CD4-positive, alpha-beta T cell (primary cell): ENCODE results near the gene SLC5A2. TPM values are rescaled to one million over a fixed set of nuclear protein-coding genes. Genes with fewer than 3 reads are reported as not detected.
A peak's percentile ranks its signal among the peaks of the same experiment; 100 is the strongest.

Source experiments
- ATAC-seq: fragments of 200-7000 bp; cut with Tn5 transposase; one replicate; pipeline ENCODE4 v1.10.0; 2022; ENCODE audit warnings: mild to moderate bottlenecking; ENCODE audit not compliant: poor library complexity
- CTCF ChIA-PET: fragments of 350-600 bp; sonication (Branson Sonifier 250); formaldehyde crosslinking; loops from one replicate; lab custom pipeline; 2021; ENCODE audit warnings: antibody characterized with exemption, inconsistent platforms; lab: Charles Lee
- POLR2A ChIA-PET: fragments of 350-600 bp; sonication (Branson Sonifier 250); formaldehyde crosslinking; loops from one replicate; lab custom pipeline; 2021; ENCODE audit warnings: antibody characterized with exemption, inconsistent platforms; lab: Charles Lee
- DNase-seq, 14 experiments: peaks; one replicate each; pipeline ENCODE4 v3.0.0-alpha.2; 2013 to 2020; ENCODE audit warnings: mixed read lengths in 2 of 14
- H3K27ac ChIP-seq, 2 donors: one replicate each; pipeline versions ENCODE4 v1.5.1 to v1.7.0; 2013; ENCODE audit warnings: low read length in 2 of 2, low read depth in 1 of 2, mild to moderate bottlenecking in 1 of 2
- H3K27me3 ChIP-seq, 2 experiments: 1 replicate in 1 of 2; 2 replicates in 1 of 2; pipeline versions ENCODE4 v1.6.1 to v1.7.0; 2013; ENCODE audit warnings: low read length in 2 of 2, control low read depth in 1 of 2, mild to moderate bottlenecking in 1 of 2, moderate library complexity in 1 of 2; ENCODE audit not compliant: insufficient read depth in 2 of 2, control insufficient read depth in 1 of 2
- H3K36me3 ChIP-seq: one replicate; pipeline ENCODE4 v1.6.1; 2013; ENCODE audit warnings: low read length, control low read depth; ENCODE audit not compliant: insufficient read depth
- H3K4me1 ChIP-seq: one replicate; pipeline ENCODE4 v1.6.1; 2013; ENCODE audit warnings: low read length, control low read depth; ENCODE audit not compliant: insufficient read depth
- H3K4me3 ChIP-seq: one replicate; pipeline ENCODE4 v1.5.1; 2013; ENCODE audit warnings: mild to moderate bottlenecking, low read length, moderate library complexity
- H3K9me3 ChIP-seq, 2 experiments: 1 replicate in 1 of 2; 2 replicates in 1 of 2; pipeline versions ENCODE4 v1.6.1 to v1.7.0; 2013; ENCODE audit warnings: low read length in 2 of 2, mild to moderate bottlenecking in 2 of 2, control low read depth in 1 of 2, moderate library complexity in 1 of 2; ENCODE audit not compliant: control insufficient read depth in 1 of 2, insufficient read depth in 1 of 2
- H3K27ac Mint-ChIP-seq: one replicate; pipeline ENCODE4 v1.8.0; 2020; ENCODE audit warnings: mixed read lengths
- H3K27me3 Mint-ChIP-seq: one replicate; pipeline ENCODE4 v1.8.0; 2021; ENCODE audit warnings: mixed read lengths
- H3K36me3 Mint-ChIP-seq: one replicate; pipeline ENCODE4 v1.8.0; 2021; ENCODE audit warnings: low read depth, mixed read lengths
- H3K4me1 Mint-ChIP-seq: one replicate; pipeline ENCODE4 v1.8.0; 2021; ENCODE audit warnings: low read depth, mixed read lengths
- H3K4me3 Mint-ChIP-seq: one replicate; pipeline ENCODE4 v1.8.0; 2020; ENCODE audit warnings: mild to moderate bottlenecking, mixed read lengths
- H3K9me3 Mint-ChIP-seq: one replicate; pipeline ENCODE4 v1.8.0; 2020; ENCODE audit warnings: mixed read lengths
- CTCF ChIP-seq: fragments of 200-600 bp; IDR thresholded peaks from one replicate; pipeline ENCODE4 v1.8.0; 2022; ENCODE audit warnings: antibody characterized with exemption, mild to moderate bottlenecking
- intact Hi-C, 2 experiments: fragments of 100-400 bp; cut with DNase I in 1 of 2; cut with micrococcal nuclease in 1 of 2; formaldehyde crosslinking; loops; one replicate each; pipeline versions ENCODE4 v1.15.1 to v1.9.0; 2023 to 2025; cut with DNase I, micrococcal nuclease
- total RNA-seq, 174 experiments: library from RNA in 2 of 174; stranded (reverse) in 2 of 174; gene quantifications; one replicate each; pipeline ENCODE4 v1.2.3 and lab custom pipeline; 2021 to 2026

The SLC5A2 gene
- total RNA-seq, 2 experiments from 2014 or later = 4.1 to 5.3 TPM

DNA sequence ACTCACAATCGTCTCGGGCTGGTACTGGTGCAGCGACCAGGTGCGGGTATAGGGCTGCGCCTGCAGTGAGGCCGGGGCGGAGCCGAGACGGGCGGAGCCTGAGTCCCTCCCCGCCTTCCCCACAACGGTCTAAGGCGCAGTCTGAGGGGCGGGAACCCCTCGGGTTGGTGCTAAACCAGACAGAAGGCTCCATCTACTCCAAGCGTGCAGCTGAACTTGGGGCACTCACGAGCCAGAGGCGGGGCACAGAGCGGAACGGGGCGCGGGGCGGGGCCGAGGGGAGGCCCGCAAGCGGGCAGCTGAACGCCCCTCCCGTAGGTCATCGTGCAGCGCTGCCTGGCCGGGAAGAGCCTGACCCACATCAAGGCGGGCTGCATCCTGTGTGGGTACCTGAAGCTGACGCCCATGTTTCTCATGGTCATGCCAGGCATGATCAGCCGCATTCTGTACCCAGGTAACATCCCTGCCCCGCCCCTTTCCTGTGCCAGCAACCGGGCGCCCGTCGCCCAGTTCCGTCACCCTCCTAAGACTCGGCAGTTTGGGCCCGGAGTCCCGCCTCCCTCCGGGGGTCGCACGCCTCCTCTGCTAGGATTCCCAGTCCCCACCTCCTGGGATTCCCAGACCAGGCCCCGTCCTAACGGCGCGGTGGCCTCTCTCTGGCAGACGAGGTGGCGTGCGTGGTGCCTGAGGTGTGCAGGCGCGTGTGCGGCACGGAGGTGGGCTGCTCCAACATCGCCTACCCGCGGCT lies 5.0 kb downstream of the SLC5A2 start:
- Mint-ChIP-seq H3K36me3 (peaks cover 23% of the 10 kb centered on the region), H3K27ac (peak overlapping the region; percentile 91), H3K4me1 (peaks cover 13% of the 10 kb centered on the region), H3K9me3 (no peaks in the 10 kb centered on the region), H3K27me3 (no peaks in the 10 kb centered on the region), H3K4me3 (peak overlapping the region; percentile 92)
- peaks cover 5% of the 10 kb centered on the region for H3K36me3 ChIP-seq
- no peaks in the 10 kb centered on the region for H3K27me3 ChIP-seq
- TF ChIP-seq CTCF = no peak
- H3K9me3 ChIP-seq = no peaks in the 10 kb centered on the region
- ChIA-PET CTCF (interaction anchor here (1.2 to 1.9 kb wide), 3 partner anchors 20 to 29 kb away, joined by 5 to 7 read pairs (median 7); partner anchors contain the start of genes ARMC5 and RUSF1), POLR2A (interaction anchor here (0.6 to 5.7 kb wide), 13 partner anchors 8 to 386 kb away, joined by 3 to 47 read pairs (median 5); partner anchors contain the start of genes ARMC5, FUS, KAT8 and RUSF1)
- peak overlapping the region; percentile 89 for H3K4me3 ChIP-seq
- ATAC-seq (peak; percentile 86), DNase-seq (peak; percentile 60 to 93 (median 74))
- peaks cover 27% of the 10 kb centered on the region for H3K4me1 ChIP-seq
- peak overlapping the region; percentile 45 to 51 for H3K27ac ChIP-seq
- intact Hi-C loops = loop anchor here in 1 of 2 experiments (1.0 to 10.0 kb wide), 3 partner anchors 11 to 227 kb away; partner anchors contain the start of gene RUSF1

DNA sequence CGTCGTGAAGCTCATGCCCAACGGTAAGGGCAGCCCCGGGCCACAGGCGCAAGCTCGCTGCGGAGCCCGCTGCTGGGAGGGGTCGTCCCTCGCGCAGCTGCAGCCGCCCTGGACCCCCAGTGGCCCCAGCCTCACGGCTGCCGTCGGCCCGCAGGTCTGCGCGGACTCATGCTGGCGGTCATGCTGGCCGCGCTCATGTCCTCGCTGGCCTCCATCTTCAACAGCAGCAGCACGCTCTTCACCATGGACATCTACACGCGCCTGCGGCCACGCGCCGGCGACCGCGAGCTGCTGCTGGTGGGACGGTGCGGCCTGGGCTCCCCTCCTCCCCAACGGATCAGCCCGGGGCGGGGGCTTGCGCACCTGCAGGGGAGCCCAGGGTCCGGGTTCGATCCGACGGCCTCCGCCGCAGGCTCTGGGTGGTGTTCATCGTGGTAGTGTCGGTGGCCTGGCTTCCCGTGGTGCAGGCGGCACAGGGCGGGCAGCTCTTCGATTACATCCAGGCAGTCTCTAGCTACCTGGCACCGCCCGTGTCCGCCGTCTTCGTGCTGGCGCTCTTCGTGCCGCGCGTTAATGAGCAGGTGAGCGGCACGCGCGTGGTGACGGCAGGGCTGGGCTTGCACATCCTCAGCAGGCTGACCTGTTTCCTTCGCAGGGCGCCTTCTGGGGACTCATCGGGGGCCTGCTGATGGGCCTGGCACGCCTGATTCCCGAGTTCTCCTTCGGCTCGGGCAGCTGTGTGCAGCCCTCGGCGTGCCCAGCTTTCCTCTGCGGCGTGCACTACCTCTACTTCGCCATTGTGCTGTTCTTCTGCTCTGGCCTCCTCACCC lies 5.8 kb downstream of the SLC5A2 start:
- peaks cover 13% of the 10 kb centered on the region for H3K4me1 Mint-ChIP-seq
- H3K36me3 Mint-ChIP-seq = peaks cover 31% of the 10 kb centered on the region
- peak overlapping the region; percentile 40 to 48 for H3K27ac ChIP-seq
- no peak for TF ChIP-seq CTCF
- H3K27me3 ChIP-seq = no peaks in the 10 kb centered on the region
- ChIA-PET POLR2A (interaction anchor here (0.6 to 5.7 kb wide), 12 partner anchors 9 to 385 kb away, joined by 3 to 47 read pairs (median 5); partner anchors contain the start of genes ARMC5, FUS, RUSF1 and ZNF267), CTCF (interaction anchor here (1.2 to 1.9 kb wide), 2 partner anchors 20 to 28 kb away, joined by 5 to 7 read pairs; partner anchors contain the start of gene RUSF1)
- no peaks in the 10 kb centered on the region for H3K9me3 ChIP-seq
- ATAC-seq = no peak
- DNase-seq = peak in 2 of 14 experiments; percentile 32 to 47
- no peaks in the 10 kb centered on the region for H3K9me3 Mint-ChIP-seq
- H3K4me3 Mint-ChIP-seq = peak overlapping the region; percentile 9
- intact Hi-C loops = loop anchor here in 1 of 2 experiments (1.0 to 10.0 kb wide), 2 partner anchors 20 to 226 kb away; partner anchors contain the start of gene RUSF1
- peaks cover 13% of the 10 kb centered on the region for H3K36me3 ChIP-seq
- H3K27ac Mint-ChIP-seq = no peak overlapping the region
- H3K4me1 ChIP-seq = peaks cover 27% of the 10 kb centered on the region
- no peaks in the 10 kb centered on the region for H3K27me3 Mint-ChIP-seq
- H3K4me3 ChIP-seq = peak overlapping the region; percentile 89

DNA sequence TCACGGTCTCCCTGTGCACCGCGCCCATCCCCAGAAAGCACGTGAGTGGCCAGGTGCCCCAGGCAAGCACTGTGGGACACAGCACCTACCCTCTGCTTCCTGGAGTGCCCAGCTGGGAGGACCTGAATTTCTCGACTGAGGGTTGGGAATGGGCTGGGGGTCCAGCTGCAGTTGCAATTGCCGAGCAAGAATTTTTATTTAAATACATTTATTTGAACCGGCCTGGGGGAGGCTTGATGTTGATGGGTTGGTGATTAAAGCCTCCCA lies 6.3 kb downstream of the SLC5A2 start:
- DNase-seq = no peak
- Mint-ChIP-seq H3K36me3 (peaks cover 33% of the 10 kb centered on the region), H3K27ac (peak overlapping the region; percentile 58), H3K9me3 (no peaks in the 10 kb centered on the region), H3K4me3 (peak overlapping the region; percentile 9), H3K4me1 (peaks cover 13% of the 10 kb centered on the region), H3K27me3 (no peaks in the 10 kb centered on the region)
- peaks cover 16% of the 10 kb centered on the region for H3K36me3 ChIP-seq
- H3K27me3 ChIP-seq = no peaks in the 10 kb centered on the region
- no peak for TF ChIP-seq CTCF
- POLR2A ChIA-PET = interaction anchor here (4.0 to 5.7 kb wide), 3 partner anchors 12 to 30 kb away, joined by 32 to 47 read pairs (median 45); partner anchors contain the start of genes ARMC5 and RUSF1
- intact Hi-C loops = loop anchor here in 1 of 2 experiments (10.0 kb wide), 1 partner anchor 226 kb away; a partner anchor contains a TSS
- CTCF ChIA-PET = no interaction called here
- no peak overlapping the region for H3K27ac ChIP-seq
- no peak for ATAC-seq
- H3K4me1 ChIP-seq = peaks cover 27% of the 10 kb centered on the region
- H3K4me3 ChIP-seq = no peak overlapping the region
- no peaks in the 10 kb centered on the region for H3K9me3 ChIP-seq
